T-cell (primary cell): ENCODE results near the gene CPB2. TPM values are rescaled to one million over a fixed set of nuclear protein-coding genes. Genes with fewer than 3 reads are reported as not detected.

Experiments used
- ATAC-seq, 4 experiments: fragments of 200-7000 bp in 3 of 4; fragments of 150-1000 bp in 1 of 4; cut with Tn5 transposase; replicated peaks in 1 of 4; 1 replicate in 3 of 4; 2 replicates in 1 of 4; pipeline ENCODE4 v1.10.0; 2021; ENCODE audit warnings: moderate library complexity in 3 of 4, mild to moderate bottlenecking in 2 of 4, moderate number of reproducible peaks in 1 of 4
- CTCF ChIA-PET, 2 donors: fragments of 300-600 bp; sonication (Branson Sonifier 250); formaldehyde crosslinking; loops; one replicate each; lab custom pipeline; 2022; ENCODE audit warnings: antibody characterized with exemption in 2 of 2; lab: Charles Lee
- POLR2A ChIA-PET, 2 donors: fragments of 300-600 bp; sonication (Branson Sonifier 250); formaldehyde crosslinking; loops; one replicate each; lab custom pipeline; 2022; ENCODE audit warnings: antibody characterized with exemption in 2 of 2; lab: Charles Lee
- DNase-seq, 35 experiments: peaks; one replicate each; pipeline versions ENCODE4 v3.0.0 to v3.0.0-alpha.2; 2013 to 2023
- H3K27ac ChIP-seq: one replicate; pipeline ENCODE4 v1.5.1; 2013; ENCODE audit warnings: low read length
- H3K27me3 ChIP-seq, 2 experiments: replicated peaks in 1 of 2; 1 replicate in 1 of 2; 2 replicates in 1 of 2; pipeline versions ENCODE4 v1.6.1 to v1.7.0; 2013; ENCODE audit warnings: low read length in 1 of 2, mixed read lengths in 1 of 2; ENCODE audit not compliant: control insufficient read depth in 2 of 2, insufficient read depth in 2 of 2; ENCODE audit errors: extremely low read depth in 1 of 2
- H3K36me3 ChIP-seq, 2 donors: 1 replicate in 1 of 2; 2 replicates in 1 of 2; pipeline versions ENCODE4 v1.6.1 to v1.7.0; 2013; ENCODE audit warnings: low read length in 1 of 2; ENCODE audit not compliant: control insufficient read depth in 2 of 2, insufficient read depth in 1 of 2; ENCODE audit errors: extremely low read depth in 1 of 2
- H3K4me1 ChIP-seq, 2 experiments: 1 replicate in 1 of 2; 2 replicates in 1 of 2; pipeline versions ENCODE4 v1.6.1 to v1.7.0; 2013; ENCODE audit warnings: low read length in 2 of 2, mixed read lengths in 1 of 2; ENCODE audit not compliant: insufficient read depth in 2 of 2, control insufficient read depth in 1 of 2; ENCODE audit errors: extremely low read depth in 1 of 2
- H3K4me3 ChIP-seq, 2 donors: 1 replicate in 1 of 2; 2 replicates in 1 of 2; pipeline versions ENCODE4 v1.5.1 to v1.7.0; 2013; ENCODE audit warnings: mild to moderate bottlenecking in 2 of 2, low read length in 1 of 2, moderate library complexity in 1 of 2; ENCODE audit not compliant: control insufficient read depth in 1 of 2; ENCODE audit errors: extremely low read depth in 1 of 2
- H3K9me3 ChIP-seq: 2 replicates; pipeline ENCODE4 v1.7.0; 2013
- H3K27ac Mint-ChIP-seq, 2 donors: one replicate each; pipeline ENCODE4 v1.8.0; 2020 to 2021; ENCODE audit warnings: mild to moderate bottlenecking in 2 of 2, mixed read lengths in 2 of 2
- H3K27me3 Mint-ChIP-seq, 2 donors: one replicate each; pipeline ENCODE4 v1.8.0; 2021 to 2022; ENCODE audit warnings: mixed read lengths in 2 of 2
- H3K36me3 Mint-ChIP-seq: one replicate; pipeline ENCODE4 v1.8.0; 2021; ENCODE audit warnings: mixed read lengths
- H3K4me1 Mint-ChIP-seq, 3 donors: one replicate each; pipeline ENCODE4 v1.8.0; 2020 to 2022; ENCODE audit warnings: mixed read lengths in 3 of 3, mild to moderate bottlenecking in 1 of 3
- H3K4me3 Mint-ChIP-seq, 3 donors: one replicate each; pipeline ENCODE4 v1.8.0; 2020 to 2022; ENCODE audit warnings: mild to moderate bottlenecking in 3 of 3, mixed read lengths in 3 of 3, moderate library complexity in 3 of 3
- H3K9me3 Mint-ChIP-seq, 3 donors: one replicate each; pipeline ENCODE4 v1.8.0; 2020 to 2022; ENCODE audit warnings: mixed read lengths in 3 of 3
- WGBS: methylation state at CpG from one replicate; pipeline ENCODE4 v1.1.5; 2013; ENCODE audit warnings: missing lambda C conversion rate; ENCODE audit not compliant: insufficient coverage; 5-methylcytosine and 5-hydroxymethylcytosine counted together
- total RNA-seq, 35 experiments: library from RNA in 6 of 35; stranded (reverse) in 6 of 35; fragments of 120-200 nt in 1 of 35; gene quantifications; one replicate each; pipeline versions ENCODE4 v1.2.1 to v1.2.4 and lab custom pipeline; 2013 to 2026

The CPB2 gene
- total RNA-seq, 5 donors from 2014 or later (not counting 1 experiment from before 2014, with no cell fraction given) = 0.13 to 0.29 (median 0.28) TPM; not detected in 2

GRCh38 chr13:46129955-46130618, 25.3 kb upstream of the CPB2 start:
- H3K36me3 Mint-ChIP-seq = peaks cover 56% of the 10 kb centered on the region
- Histone ChIP-seq H3K36me3 (peaks cover 13 to 87% of the 10 kb centered on the region in 2 donors), H3K27ac (no peak overlapping the region), H3K4me3 (no peak overlapping the region), H3K9me3 (no peaks in the 10 kb centered on the region), H3K27me3 (no peaks in the 10 kb centered on the region), H3K4me1 (peaks cover 9 to 13% of the 10 kb centered on the region in 2 experiments)
- 88% methylated on average over 2 of the region's 3 CpGs for WGBS
- ChIA-PET POLR2A (interaction anchor here in 1 of 2 donors (0.6 kb wide), 1 partner anchor 32 kb away, joined by 3 read pairs; no protein-coding TSS in a partner anchor), CTCF (interaction anchor here in 1 of 2 donors (0.7 kb wide), 1 partner anchor 166 kb away, joined by 4 read pairs; no protein-coding TSS in a partner anchor)
- ATAC-seq (no peak), DNase-seq (no peak)
- H3K27me3 Mint-ChIP-seq = no peaks in the 10 kb centered on the region
- peak overlapping the region; percentile 23 to 26 for H3K27ac Mint-ChIP-seq
- H3K4me1 Mint-ChIP-seq = peaks cover 29 to 34% (median 29%) of the 10 kb centered on the region in 3 donors
- no peak overlapping the region for H3K4me3 Mint-ChIP-seq
- no peaks in the 10 kb centered on the region for H3K9me3 Mint-ChIP-seq

- H3K4me3 Mint-ChIP-seq = no peak overlapping the region
- H3K27me3 Mint-ChIP-seq = no peaks in the 10 kb centered on the region
- CTCF ChIA-PET = interaction anchor here in 1 of 2 donors (0.6 to 1.0 kb wide), 2 partner anchors 66 to 162 kb away, joined by 3 to 4 read pairs; no protein-coding TSS in a partner anchor
- H3K4me1 ChIP-seq = peaks cover 14 to 22% of the 10 kb centered on the region in 2 experiments
- H3K9me3 Mint-ChIP-seq = no peaks in the 10 kb centered on the region
- H3K36me3 Mint-ChIP-seq = peaks cover 51% of the 10 kb centered on the region
- ATAC-seq (no peak), DNase-seq (no peak)
- WGBS = no CpG with 5 or more reads among the region's 2 CpGs
- H3K9me3 ChIP-seq = no peaks in the 10 kb centered on the region
- no peak overlapping the region for H3K4me3 ChIP-seq
- peaks cover 37 to 43% (median 39%) of the 10 kb centered on the region in 3 donors for H3K4me1 Mint-ChIP-seq
- H3K27ac Mint-ChIP-seq = peak overlapping the region in 1 of 2 donors; percentile 9
- H3K36me3 ChIP-seq = peaks cover 13 to 78% of the 10 kb centered on the region in 2 donors
- POLR2A ChIA-PET = interaction anchor here in 1 of 2 donors (0.6 kb wide), 2 partner anchors 13 to 33 kb away, joined by 3 to 5 read pairs; no protein-coding TSS in a partner anchor
- no peak overlapping the region for H3K27ac ChIP-seq
- H3K27me3 ChIP-seq = no peaks in the 10 kb centered on the region
Observed at GRCh38 chr13:46129124-46129523, 24.3 kb upstream of the CPB2 start.

GRCh38 chr13:46127358-46128023, 22.7 kb upstream of the CPB2 start:
- Mint-ChIP-seq H3K4me3 (no peak overlapping the region), H3K27ac (peak overlapping the region in 1 of 2 donors; percentile 92), H3K36me3 (peaks cover 38% of the 10 kb centered on the region), H3K9me3 (no peaks in the 10 kb centered on the region), H3K4me1 (peaks cover 41 to 53% (median 50%) of the 10 kb centered on the region in 3 donors), H3K27me3 (no peaks in the 10 kb centered on the region)
- Histone ChIP-seq H3K36me3 (peaks cover 13 to 63% of the 10 kb centered on the region in 2 donors), H3K9me3 (no peaks in the 10 kb centered on the region), H3K27ac (no peak overlapping the region), H3K27me3 (no peaks in the 10 kb centered on the region), H3K4me3 (no peak overlapping the region), H3K4me1 (peaks cover 20 to 23% of the 10 kb centered on the region in 2 experiments)
- POLR2A ChIA-PET = no interaction called here
- ATAC-seq = no peak
- no peak for DNase-seq
- CTCF ChIA-PET = interaction anchor here (0.6 to 3.0 kb wide), 12 partner anchors 9 to 639 kb away, joined by 3 to 23 read pairs (median 5); partner anchors contain the start of gene CPB2 (in 1 of the 2)
- WGBS = 92% methylated on average over 5 of the region's 7 CpGs

DNA sequence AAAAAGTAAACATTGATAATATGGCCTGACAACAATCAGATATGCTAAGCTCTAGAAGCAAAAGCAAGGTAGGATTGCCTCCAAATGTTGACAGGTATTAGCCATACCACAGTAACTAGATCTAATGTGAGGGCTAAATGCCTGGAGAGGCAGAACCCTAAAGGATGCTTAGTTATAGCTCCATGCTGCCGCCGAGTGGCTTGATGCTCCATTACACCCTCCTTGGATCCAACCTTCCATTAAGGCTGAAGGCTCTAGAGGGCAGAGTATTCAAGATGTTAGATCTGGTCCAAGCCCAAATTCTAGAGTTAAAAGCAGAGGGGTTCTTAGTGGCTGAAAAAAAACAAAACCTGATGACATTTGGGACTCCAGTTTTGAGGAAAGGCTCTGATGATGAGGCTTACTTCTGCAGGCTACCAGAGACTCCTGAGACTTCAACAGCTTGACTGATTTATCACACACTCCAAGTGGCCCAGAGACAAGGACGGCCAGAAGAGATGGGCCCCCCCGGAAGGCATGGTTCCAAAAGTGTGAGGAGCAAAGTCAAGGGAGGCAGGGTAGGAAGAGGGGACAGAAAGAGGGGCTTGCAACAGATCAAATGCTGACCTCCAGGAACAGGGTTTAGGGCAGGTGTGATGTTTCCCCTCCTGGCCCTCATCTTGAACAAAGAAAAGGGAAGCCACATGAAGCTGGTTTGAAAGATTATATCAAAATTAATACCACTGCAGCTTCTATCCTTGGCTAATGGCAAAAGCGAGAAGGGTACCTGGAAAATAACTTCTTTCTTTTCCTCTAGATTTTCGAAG, 21.9 kb upstream of the CPB2 start:
- POLR2A ChIA-PET = interaction anchor here (0.6 to 0.9 kb wide), 4 partner anchors 15 to 643 kb away, joined by 3 to 6 read pairs (median 3); no protein-coding TSS in a partner anchor
- peak; percentile 82 to 92 (median 89) for ATAC-seq
- peak overlapping the region in 1 of 3 donors; percentile 19 for H3K4me3 Mint-ChIP-seq

GRCh38 chr13:46126056-46126455, 21.2 kb upstream of the CPB2 start:
- Histone ChIP-seq H3K9me3 (no peaks in the 10 kb centered on the region), H3K27ac (peak overlapping the region; percentile 62), H3K27me3 (no peaks in the 10 kb centered on the region), H3K4me3 (no peak overlapping the region), H3K4me1 (peaks cover 21 to 25% of the 10 kb centered on the region in 2 experiments), H3K36me3 (peaks cover 13 to 49% of the 10 kb centered on the region in 2 donors)
- Mint-ChIP-seq H3K4me1 (peaks cover 48 to 52% (median 51%) of the 10 kb centered on the region in 3 donors), H3K27me3 (no peaks in the 10 kb centered on the region), H3K9me3 (no peaks in the 10 kb centered on the region), H3K27ac (peak overlapping the region; percentile 91 to 92), H3K4me3 (peak overlapping the region in 1 of 3 donors; percentile 35), H3K36me3 (peaks cover 26% of the 10 kb centered on the region)
- ATAC-seq (peak in 1 of 4 experiments; percentile 17), DNase-seq (peak in 1 of 35 experiments; percentile 14)
- WGBS = no CpG with 5 or more reads among the region's 2 CpGs
- ChIA-PET CTCF (interaction anchor here (0.5 to 3.0 kb wide), 32 partner anchors 8 to 707 kb away, joined by 3 to 23 read pairs (median 4); partner anchors contain the start of genes CPB2 (in 1 of the 2) and ZC3H13 (in 1 of the 2)), POLR2A (interaction anchor here (0.6 to 0.9 kb wide), 4 partner anchors 16 to 643 kb away, joined by 3 to 6 read pairs (median 3); no protein-coding TSS in a partner anchor)

More for the DNA sequence above, 21.9 kb upstream of the CPB2 start:
- Histone ChIP-seq H3K27ac (peak overlapping the region; percentile 62), H3K36me3 (peaks cover 13 to 56% of the 10 kb centered on the region in 2 donors), H3K4me1 (peaks cover 20 to 25% of the 10 kb centered on the region in 2 experiments), H3K9me3 (no peaks in the 10 kb centered on the region), H3K4me3 (no peak overlapping the region), H3K27me3 (no peaks in the 10 kb centered on the region)
- Mint-ChIP-seq H3K36me3 (peaks cover 31% of the 10 kb centered on the region), H3K4me1 (peaks cover 41 to 52% (median 51%) of the 10 kb centered on the region in 3 donors), H3K9me3 (no peaks in the 10 kb centered on the region), H3K27me3 (no peaks in the 10 kb centered on the region), H3K27ac (peak overlapping the region; percentile 91 to 92)
- WGBS = 63% methylated on average over 2 of the region's 6 CpGs
- CTCF ChIA-PET = interaction anchor here (0.5 to 3.0 kb wide), 37 partner anchors 8 to 910 kb away, joined by 3 to 23 read pairs (median 3); partner anchors contain the start of genes CPB2 (in 1 of the 2) and ZC3H13 (in 1 of the 2)
- DNase-seq = peak; percentile 40 to 84 (median 67)
